NCI-H1105 treated with DMSO at 0.1 percent for 48 hours (cell line): ENCODE data around the gene AKAP11.
"Not testable (repeated sequence)": the region's sequence is repeated elsewhere in the genome, so short reads cannot be mapped to it uniquely, and the experiment has no call there.

Experiments used
- DNase-seq: peaks from one replicate; lab custom pipeline; 2025; lab: John Stamatoyannopoulos, UW

AKAP11 gene, protein sequence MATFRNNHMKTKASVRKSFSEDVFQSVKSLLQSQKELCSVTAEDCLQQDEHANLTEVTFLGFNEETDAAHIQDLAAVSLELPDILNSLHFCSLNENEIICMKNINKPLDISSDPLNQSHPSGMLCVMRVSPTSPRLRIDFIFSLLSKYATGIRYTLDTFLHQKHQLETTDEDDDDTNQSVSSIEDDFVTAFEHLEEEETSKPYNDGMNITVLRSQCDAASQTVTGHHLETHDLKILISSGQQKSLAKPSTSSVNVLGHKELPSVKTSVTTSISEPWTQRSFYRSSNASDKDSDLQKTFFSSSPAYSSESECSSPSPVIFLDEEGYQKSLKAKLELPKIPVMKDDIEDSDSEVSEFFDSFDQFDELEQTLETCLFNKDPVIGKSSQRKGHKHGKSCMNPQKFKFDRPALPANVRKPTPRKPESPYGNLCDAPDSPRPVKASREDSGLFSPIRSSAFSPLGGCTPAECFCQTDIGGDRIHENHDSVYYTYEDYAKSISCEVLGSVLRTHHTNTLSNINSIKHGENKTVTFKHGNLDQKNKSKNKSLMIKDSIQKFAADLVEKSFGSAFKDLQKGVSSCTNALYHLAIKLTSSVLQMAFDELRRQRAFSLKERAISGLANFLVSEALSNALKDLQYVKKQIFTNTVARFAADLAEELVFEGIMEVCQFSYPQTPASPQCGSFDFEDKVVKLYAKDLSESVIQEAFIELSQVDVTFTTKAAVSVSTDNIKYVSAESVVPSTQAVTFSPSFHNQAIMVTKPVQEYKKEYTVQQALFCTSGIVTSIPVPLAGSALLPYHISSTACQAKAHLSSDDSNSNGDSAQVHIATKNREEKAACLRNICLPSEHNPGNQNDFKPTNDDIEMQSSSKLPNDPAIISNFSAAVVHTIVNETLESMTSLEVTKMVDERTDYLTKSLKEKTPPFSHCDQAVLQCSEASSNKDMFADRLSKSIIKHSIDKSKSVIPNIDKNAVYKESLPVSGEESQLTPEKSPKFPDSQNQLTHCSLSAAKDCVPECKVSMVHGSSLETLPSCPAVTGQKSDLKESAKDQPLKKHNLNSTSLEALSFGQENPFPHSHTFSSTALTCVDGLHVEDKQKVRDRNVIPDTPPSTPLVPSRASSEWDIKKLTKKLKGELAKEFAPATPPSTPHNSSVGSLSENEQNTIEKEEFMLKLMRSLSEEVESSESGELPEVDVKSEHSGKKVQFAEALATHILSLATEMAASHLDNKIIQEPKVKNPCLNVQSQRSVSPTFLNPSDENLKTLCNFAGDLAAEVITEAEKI (N-terminal part only)

DNA sequence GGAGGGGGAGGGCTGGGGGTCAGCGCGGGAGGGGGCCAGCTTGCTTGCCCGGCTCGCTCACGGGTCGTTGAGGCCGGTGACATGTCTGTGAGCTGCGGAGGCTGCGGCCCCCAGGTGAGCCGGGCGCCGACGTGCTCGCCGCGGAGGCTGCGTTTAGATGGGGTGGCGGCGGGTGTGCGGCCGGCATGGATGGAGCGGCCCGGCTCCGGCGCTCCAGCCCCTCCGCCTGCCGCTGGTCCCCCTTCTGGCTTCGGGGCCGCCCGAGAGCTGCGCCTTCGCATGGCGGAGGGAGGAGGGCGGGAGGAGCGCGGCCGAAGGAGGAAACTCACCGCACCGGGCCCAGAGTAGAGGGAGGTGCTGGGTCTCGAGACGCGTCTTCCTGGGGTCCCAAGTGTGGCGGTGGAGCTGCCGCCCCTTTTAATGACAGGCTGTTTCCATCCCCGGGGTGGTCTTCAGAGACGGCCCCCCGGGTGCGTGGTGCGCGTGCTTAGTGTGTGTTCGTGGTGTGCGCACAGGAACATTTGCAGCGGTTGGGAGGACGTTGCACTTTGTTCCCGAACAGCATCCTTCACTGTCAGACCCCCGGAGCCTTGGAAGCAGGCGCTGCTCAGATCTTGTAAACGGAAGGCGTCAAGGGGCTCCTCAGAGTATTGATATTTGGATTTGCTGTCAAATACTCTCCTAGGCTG is at the start of gene AKAP11:
Gene AKAP11, plus strand, starts transcription at position 38 of the 689 bp plus-strand sequence. CDS start 14,197 bp downstream, outside the sequence.
- peak; percentile 53 for DNase-seq

DNA sequence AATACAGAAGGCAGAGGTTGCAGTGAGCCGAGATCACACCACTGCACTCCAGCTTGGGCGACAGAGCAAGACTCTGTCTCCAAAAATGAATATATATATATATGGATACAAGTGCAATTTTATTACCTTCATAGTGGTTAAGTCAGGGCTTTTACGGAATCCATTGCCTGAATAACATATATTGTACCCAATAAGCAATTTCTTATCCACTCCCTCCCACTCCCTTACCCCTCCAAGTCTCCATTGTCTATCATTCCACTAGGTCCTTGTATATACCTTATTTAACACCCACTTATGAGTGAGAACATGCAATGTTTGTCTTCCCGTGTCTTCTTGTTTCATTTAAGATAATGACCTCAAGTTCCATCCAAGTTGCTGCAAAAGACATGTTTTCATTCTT is 48.3 kb upstream of the AKAP11 start:
- no peak for DNase-seq

DNA sequence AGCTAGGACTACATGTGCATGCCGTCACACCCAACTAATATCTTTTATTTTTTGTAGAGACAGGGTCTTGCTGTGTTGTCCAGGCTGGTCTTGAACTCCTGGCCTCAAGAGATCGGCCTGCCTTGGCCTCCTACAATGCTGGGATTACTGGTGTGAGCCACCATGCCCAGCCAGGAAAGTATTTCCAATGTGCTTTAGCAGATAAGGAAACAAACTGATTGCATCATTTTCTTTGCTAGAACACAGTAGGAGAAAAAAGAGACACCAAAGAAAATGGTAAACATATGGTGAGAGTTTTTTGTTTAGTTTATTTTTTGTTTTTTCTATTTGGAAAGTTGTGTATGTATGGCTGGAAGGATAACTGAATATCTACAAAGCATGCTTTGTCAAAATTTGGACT is 46.9 kb upstream of the AKAP11 start:
- DNase-seq, result no peak

DNA sequence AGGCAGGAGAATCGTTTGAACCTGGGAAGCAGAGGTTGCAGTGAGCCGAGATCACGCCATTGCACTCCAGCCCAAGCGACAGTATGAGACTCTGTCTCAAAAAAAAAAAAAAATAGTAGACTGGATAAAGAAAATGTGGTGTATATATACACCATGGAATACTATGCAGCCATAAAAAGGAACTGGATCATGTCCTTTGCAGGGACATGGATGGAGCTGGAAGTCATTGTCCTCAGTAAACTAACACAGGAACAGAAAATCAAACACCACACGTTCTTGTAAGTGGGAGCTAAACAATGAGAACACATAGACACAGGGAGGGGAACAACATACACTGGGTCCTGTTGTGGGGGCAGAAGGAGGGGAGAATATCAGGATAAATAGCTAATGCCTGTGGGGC is 45.2 kb upstream of the AKAP11 start:
- not testable (repeated sequence) for DNase-seq

DNA sequence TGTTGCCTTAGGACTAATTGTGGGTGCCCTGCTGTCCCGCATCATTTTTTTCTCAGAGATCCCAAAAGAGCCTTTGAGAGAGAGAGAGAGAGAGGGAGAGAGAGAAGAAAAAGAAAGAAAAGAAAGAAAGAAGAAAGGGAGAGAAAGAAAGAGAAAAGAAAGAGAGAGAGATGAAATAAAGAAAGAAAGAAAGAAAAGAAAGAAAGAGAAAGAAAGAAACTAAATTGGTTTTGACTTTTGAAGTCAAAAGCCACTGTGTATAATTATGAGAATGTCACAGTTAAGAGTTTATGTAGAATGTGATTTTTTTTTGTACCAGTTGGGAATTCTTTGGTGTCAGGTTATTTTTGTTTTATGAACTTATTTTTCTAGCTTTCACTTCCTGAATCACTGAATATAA is 43.4 kb upstream of the AKAP11 start:
- DNase-seq, result no peak

DNA sequence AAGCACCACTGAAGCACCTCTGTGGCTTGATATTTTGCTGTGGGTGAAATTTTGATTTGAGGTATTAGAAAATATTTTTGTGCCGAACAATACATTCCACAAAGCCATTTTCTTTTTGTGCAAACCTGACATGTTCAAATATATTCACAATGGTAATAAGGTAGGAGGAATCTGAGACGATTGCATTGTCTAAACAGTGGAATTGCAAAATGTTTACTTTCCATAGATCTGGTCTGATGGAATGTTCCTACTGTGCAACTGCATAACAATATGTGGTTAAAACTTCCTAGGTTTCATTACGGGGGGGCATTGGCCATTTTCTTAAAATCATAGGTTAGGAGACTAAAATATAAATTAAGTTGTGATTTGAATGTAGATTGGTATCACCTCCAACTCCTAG is 42.7 kb upstream of the AKAP11 start:
- no peak for DNase-seq

DNA sequence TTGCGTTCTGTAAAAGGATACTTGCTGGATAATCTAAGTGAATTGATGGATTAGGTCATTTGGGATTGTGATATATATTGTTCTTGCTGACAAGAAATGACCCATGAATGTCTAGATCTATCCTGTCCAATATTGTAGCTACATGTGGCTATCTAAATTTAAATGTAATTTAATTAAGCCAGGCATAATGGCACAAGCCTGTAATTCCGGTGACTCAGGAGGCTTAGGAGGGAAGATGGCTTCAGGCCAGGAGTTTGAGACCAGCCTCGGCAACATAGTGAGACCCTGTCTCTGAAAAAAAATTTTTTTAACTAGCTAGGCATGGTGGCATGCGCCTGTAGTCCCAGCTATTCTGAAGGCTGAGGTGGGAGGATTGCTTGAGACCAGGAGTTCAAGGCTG is 39.3 kb upstream of the AKAP11 start:
- no peak for DNase-seq

DNA sequence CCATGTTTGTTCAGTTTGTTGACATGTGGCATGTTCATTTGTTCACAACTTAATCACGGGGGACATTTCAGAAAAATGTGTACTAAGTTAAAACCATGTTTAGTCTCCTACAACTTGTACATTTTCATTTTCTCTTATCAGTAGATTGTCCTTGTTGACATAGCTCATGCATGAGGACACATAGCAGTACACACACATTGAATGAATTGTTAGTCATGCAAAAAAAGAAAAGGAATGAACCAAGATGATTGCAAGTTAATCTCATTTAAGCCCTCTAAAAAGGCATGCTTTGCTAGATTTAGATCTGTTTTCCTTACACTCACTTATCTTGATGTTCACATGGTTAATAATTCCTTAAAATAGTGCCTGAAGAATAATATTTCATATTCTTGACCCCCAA is 38.2 kb upstream of the AKAP11 start:
- DNase-seq, result no peak

DNA sequence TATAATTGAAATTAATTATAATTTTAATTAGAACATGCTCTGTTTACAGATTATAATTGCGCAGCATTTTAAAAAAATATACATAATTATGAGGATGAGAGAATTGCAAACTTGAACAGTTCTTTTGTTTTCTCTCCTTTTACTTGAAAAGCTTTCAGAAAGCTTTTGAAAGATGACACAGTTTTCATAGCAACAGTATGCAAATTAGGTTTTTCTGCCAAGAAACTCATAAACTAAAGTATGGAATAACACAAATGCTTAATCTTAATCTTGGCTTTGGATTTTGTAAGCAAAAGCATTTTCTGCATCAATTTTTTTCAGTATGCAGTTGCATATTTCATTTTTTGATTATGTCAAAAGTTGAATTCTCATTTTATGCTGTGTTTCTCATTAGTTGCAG is 32.8 kb upstream of the AKAP11 start:
- DNase-seq, result no peak

DNA sequence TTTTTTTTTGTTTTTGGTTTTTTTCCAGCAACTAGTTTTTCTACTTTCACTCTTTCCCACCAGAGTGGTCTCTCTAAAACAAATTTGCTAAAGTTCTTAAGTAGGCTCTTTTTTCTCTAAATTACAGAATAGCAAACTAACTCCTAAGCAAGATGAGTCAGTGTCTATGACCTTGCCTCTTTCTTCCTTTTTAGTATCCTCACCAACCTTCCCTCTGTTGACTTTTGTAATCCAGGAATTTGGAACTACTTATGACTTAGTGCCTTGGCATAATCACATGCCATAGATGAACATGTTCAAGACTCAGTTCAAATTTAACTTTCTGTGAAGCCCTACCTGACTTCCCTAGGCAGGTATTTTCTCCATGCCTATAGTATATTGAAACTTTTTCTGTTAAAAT is 32.3 kb upstream of the AKAP11 start:
- DNase-seq, result no peak

DNA sequence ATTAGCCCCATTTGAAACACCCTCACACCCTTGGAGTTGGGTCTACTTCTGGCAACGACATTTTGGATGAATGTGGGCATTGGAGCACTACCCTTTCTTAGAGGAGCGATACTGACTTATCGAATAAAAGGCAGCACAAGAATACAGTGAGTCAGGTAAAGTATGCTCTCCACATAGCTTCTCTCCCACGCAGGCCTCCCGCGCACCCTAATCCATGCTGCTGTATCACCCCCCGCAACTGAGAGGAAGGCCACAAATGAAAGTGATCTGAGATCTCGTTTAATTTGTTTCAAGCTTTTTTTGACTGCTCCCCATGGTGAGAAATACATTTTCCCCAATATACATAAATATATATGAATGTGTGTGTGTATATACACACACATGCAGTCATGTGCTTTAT is 25.4 kb upstream of the AKAP11 start:
- no peak for DNase-seq

DNA sequence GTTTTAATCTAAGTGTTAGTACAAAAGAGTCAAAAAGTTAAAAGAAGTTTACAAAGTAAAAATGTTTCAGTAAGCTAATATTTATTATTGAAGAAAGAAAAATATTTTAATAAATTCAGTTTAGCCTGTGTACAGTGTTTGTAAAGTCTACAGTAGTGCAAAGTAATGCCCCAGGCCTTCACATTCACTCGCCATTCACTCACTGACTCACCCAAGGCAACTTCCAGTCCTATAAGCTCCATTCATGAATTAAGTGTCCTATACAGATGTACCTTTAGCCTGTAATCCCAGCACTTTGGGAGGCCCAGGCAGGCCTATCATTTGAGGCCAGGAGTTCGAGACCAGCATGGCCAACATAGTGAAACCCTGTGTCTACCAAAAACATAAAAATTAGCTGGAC is 24.1 kb upstream of the AKAP11 start:
- no peak for DNase-seq

DNA sequence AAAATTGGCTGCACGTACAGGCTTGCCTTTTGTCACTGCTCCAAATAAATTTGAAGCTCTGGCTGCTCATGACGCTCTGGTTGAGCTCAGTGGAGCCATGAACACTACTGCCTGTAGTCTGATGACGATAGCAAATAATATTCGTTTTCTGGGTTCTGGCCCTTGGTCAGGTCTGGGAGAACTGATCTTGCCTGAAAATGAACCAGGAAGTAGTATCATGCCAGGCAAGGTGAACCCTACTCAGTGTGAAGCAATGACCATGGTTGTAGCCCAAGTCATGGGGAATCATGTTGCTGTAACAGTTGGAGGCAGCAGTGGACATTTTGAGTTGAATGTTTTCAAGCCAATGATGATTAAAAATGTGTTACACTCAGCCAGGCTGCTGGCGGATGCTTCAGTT is 16.1 kb upstream of the AKAP11 start:
- peak; percentile 21 for DNase-seq

DNA sequence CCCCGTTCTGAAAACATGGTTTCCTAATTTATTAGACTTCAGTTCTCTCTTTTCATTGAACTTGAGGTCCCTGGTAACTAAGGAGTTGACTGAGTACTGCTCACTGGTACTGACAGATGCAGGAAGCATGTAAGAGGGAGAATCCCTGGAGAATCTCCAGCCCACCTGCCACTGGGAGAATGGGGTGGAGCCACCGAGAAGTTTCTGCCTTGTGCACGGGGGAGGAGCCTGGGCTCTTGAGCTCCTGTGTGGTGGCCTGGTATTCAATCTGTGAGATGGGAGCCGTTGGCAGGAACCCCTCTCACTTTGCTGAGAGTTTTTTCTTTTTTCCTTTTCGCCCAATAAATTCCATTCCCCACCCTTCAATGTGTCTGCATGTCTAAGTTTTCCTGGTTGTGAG is 13.2 kb upstream of the AKAP11 start:
- DNase-seq, result no peak

DNA sequence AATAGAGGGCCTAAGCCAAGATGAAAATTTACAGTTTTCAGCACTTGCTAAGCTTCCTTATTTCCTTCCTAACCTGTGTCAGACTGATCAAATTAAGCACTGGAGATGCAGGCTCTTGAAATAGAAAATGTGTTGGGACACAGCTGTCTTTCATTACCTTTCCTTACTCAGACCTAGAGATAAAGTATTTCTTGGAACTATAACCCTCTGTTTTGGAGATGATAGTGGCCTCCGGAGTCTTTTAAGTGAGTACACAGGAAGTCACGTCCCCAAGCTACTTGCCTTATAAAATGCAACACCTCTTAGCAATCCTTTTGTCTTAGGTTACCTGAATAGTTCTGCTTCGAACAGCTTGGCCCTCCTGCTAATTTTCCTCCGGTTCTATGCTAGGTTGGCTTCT is 12.4 kb upstream of the AKAP11 start:
- no peak for DNase-seq

DNA sequence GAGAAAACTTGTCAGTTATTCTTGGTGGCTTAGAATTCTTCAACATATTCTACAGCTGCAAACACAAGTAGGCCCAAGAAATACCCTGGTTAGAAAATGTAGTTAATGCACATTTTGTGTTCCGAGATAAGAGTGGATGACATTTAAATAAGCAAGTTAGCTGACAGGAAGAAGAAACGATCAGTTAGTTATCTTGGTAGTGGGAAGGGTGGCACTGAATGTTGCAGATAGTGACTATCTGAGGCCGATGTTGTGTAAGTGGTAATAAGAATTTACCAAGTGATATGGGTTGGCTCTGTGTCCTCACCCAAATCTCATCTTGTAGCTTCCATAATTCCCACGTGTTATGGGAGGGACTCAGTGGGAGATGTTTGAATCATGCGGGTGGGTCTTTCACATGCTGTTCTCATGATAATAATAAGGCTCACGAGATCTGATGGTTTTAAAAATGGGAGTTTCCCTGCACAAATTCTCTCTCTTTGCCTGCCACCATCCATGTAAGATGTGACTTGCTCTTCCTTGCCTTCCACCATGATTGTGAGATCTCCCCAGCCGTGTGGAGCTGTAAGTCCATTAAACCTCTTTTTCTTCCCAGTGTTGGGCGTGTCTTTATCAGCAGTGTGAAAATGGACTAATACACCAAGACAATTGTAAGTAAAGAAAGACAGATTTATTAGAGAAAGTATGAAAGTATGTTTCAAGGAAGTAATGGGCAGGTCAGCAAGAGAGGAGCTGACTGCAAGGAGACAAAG is 10.9 kb upstream of the AKAP11 start:
- no peak for DNase-seq

DNA sequence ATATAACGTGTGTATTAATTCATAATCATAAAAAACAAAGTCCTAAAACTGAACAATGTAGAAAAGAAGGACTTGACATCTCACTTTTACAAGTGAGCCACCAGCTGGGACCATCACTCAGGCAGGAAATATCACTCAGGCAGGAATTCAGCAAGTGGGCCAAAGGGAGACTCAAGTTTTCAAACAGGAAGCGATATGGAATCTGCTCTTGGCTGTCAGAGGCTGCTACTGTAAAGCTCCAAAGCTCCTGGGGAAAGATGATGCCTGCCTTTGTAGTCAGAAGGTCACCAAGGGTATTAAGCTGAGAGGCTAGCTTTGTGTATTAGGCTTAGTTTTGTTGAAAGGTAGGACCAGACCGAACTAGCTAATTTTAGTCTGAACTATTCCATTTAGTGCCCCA is 5.5 kb upstream of the AKAP11 start:
- DNase-seq, result no peak

DNA sequence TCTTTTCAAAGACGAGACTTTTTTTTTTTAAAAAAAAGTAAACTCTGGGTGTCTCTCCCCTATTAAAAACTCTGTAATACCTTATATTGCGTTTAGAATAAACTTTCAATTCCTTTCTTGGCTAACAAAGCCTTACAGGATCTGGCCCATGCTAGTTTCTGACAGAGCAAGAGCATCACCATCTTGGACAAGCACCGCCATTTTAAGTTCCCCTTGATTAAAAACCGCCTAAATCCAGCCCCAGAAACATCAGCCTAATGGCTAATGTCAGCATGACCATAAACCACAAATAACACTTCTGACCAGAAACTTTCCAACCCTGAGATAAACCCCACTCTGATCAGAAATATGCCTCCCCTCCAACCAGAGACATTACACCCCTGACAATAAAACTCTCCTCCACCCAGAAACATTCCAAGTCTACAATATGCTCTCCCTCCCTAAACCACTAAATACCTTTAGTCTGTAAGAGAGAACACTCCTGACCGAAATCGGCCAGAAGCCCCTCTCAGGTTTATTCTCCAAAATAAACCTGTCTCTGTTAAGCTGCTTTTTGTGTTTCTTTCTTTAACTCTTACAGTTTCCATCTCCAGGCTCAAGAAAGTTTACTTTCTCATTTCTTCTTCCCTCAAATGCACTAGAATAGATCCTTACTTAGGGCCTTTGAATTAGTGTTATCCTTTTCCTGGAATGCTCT is 1.6 kb upstream of the AKAP11 start:
- no peak for DNase-seq

DNA sequence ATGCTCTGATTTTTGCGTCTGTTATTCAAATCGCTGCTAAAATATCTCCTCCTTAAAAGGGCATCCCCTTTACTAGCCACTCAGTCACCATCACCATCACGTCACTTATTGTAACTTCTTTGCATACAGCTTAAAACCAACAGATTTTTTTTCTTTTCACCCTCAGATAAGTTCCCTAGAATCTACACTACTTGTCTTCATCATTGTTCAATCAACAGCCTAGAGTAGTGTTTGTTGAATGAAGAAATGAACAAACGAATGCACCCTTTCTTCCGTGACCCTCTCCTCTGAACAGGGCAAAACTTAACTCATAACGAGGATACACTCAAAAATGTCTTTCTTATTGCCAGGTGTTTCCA is 1.1 kb upstream of the AKAP11 start:
- DNase-seq, result no peak

DNA sequence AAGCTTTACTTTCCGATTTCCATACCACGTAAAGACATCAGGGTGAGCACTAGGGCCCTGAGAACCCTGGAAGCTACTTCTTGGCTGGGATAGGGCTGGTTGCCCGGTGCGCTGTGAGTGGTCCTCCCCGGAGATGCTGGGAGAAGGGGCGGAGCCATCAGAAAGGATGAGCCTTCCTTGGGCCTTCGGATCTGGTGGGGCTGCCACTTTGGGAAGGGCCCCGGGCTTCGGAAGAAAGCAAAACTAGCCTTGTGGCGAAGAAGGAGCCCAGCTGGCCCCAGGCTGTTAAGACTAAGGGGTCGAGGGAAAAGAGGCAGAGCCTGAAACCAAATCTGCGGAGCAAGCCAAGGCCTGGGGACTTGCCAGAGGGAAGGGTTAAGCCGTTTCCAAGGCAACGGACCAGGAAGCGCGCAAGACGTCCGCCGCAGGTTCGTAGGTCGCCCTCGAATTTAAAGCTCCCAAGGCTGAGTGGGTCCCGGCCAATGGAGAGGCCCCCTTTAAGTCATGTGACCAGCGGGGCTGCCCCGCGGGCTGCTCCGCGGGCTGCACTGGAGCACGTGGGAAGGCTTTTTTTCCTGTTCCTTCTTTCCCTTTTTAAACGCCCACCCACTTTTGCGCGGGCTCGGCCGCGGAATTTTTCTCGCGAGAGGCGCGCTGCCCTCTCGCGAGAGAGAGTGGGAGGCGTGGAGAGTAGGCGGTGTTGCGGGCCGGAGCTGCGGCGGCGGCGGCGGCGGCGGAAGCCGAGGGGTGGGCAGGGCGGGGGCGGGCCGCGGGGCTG is 426 bp upstream of the AKAP11 start:
- DNase-seq, result peak; percentile 91
